Adipocyte (in vitro differentiated cells): ENCODE data around the gene METTL14.

ENCODE experiments used
- DNase-seq: peaks from one replicate; pipeline ENCODE4 v3.0.0-alpha.2; 2015; ENCODE audit warnings: low read depth
- H3K27me3 ChIP-seq: replicated peaks from 2 replicates; pipeline ENCODE4 v1.7.0; 2013; ENCODE audit warnings: mild to moderate bottlenecking, low read length, moderate library complexity; ENCODE audit not compliant: control insufficient read depth, insufficient read depth
- H3K36me3 ChIP-seq: 2 replicates; pipeline ENCODE4 v1.7.0; 2013; ENCODE audit warnings: low read length, mild to moderate bottlenecking, moderate library complexity; ENCODE audit not compliant: control insufficient read depth, insufficient read depth, severe bottlenecking
- H3K4me1 ChIP-seq: 2 replicates; pipeline ENCODE4 v1.7.0; 2013; ENCODE audit warnings: mild to moderate bottlenecking, low read length, moderate library complexity; ENCODE audit not compliant: control insufficient read depth, insufficient read depth
- H3K4me3 ChIP-seq: 2 replicates; pipeline ENCODE4 v1.7.0; 2013; ENCODE audit warnings: mild to moderate bottlenecking, low read length, moderate library complexity
- H3K9ac ChIP-seq: 2 replicates; pipeline ENCODE4 v1.7.0; 2013; ENCODE audit warnings: mild to moderate bottlenecking, low read length, moderate library complexity
- H3K9me3 ChIP-seq: 2 replicates; pipeline ENCODE4 v1.7.0; 2013; ENCODE audit warnings: mild to moderate bottlenecking, low read length, moderate library complexity; ENCODE audit not compliant: control insufficient read depth

Gene METTL14

DNA sequence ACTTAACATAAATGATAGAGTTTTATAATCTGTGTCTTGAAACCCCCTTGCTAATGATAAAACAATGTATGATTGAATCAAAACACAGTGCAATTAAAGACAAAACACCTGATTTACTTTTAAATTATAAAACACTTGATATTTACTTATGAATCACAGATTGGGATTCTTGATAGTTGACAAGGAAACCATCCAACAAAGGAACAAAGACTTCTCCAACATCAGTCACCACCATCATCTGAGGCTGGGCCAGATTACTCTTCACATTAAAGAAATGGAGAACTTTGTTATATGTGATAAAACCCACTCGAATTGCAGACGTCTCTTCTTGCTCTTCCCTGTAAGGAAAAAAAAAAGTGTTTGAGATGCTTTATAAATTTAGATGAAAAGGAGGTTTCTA, 67.4 kb downstream of the METTL14 start:
- peaks cover 74% of the 10 kb centered on the region for H3K36me3 ChIP-seq
- peak overlapping the region; percentile 17 for H3K9ac ChIP-seq
- H3K9me3 ChIP-seq, result no peaks in the 10 kb centered on the region
- no peaks in the 10 kb centered on the region for H3K27me3 ChIP-seq
- H3K4me3 ChIP-seq, result no peak overlapping the region
- H3K4me1 ChIP-seq, result peaks cover 37% of the 10 kb centered on the region
- DNase-seq, result no peak

DNA sequence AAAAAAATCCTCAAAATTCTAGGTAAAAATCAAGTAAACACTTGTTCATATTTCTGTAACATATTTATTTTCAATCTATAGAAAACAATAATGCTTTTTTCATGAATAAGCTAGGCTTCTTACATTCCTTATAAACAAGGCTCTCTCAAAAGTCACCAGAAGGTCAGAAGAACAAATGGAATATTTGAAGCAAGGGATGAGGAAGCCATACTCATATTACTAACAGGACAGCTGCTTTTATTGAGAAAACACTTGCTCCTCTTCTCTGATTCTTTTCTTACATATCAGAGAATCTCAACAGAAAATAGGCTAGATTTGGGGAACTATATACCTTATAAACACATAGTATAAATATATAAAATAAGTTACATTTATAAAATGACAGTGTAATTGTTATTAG, 67.9 kb downstream of the METTL14 start:
- Histone ChIP-seq H3K27me3 (no peaks in the 10 kb centered on the region), H3K9ac (peak overlapping the region; percentile 17), H3K36me3 (peaks cover 75% of the 10 kb centered on the region), H3K4me3 (no peak overlapping the region), H3K9me3 (no peaks in the 10 kb centered on the region), H3K4me1 (peaks cover 43% of the 10 kb centered on the region)
- no peak for DNase-seq

DNA sequence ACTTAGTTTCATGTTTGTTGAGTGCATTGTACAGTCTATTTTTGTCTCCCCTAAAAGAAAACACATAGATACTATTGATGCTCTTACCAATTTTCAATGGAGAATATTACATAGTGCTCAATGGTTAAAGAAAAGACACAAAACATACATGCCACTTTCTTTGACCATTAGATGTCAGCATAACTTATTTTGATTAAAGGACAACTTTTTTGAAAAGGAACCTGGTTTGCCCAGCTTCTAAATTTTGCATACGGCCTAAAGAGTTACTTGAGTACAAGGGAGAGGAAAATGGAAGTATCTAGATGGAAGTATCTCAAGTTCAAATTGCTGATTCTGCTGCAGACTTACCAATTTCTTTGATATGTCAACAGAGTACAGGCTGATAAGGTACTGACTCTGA, 68.5 kb downstream of the METTL14 start:
- peaks cover 70% of the 10 kb centered on the region for H3K36me3 ChIP-seq
- no peak overlapping the region for H3K9ac ChIP-seq
- H3K9me3 ChIP-seq, result no peaks in the 10 kb centered on the region
- no peaks in the 10 kb centered on the region for H3K27me3 ChIP-seq
- H3K4me1 ChIP-seq, result peaks cover 49% of the 10 kb centered on the region
- H3K4me3 ChIP-seq, result no peak overlapping the region
- DNase-seq, result no peak

DNA sequence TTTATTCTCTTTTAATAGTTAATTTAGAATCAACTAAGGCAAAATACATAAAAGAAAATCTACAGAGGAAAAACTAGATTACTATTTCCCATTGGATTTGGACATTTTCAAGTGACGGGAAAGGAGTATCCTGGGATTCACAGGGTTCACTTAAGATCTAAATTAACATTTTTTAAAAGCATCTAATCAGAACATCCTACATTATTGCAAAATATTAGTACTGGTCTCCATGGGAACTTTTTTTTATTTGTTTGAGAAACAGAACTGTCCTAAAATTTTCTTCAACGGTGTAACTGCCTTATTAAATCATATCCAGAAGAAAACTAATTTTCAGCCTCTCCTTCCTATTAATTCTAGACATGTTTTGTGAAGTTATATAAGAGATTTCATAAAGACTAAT, 69.7 kb downstream of the METTL14 start:
- H3K4me1 ChIP-seq, result peaks cover 56% of the 10 kb centered on the region
- H3K9me3 ChIP-seq, result no peaks in the 10 kb centered on the region
- H3K27me3 ChIP-seq, result no peaks in the 10 kb centered on the region
- no peak for DNase-seq
- H3K36me3 ChIP-seq, result peaks cover 61% of the 10 kb centered on the region
- no peak overlapping the region for H3K9ac ChIP-seq
- no peak overlapping the region for H3K4me3 ChIP-seq

DNA sequence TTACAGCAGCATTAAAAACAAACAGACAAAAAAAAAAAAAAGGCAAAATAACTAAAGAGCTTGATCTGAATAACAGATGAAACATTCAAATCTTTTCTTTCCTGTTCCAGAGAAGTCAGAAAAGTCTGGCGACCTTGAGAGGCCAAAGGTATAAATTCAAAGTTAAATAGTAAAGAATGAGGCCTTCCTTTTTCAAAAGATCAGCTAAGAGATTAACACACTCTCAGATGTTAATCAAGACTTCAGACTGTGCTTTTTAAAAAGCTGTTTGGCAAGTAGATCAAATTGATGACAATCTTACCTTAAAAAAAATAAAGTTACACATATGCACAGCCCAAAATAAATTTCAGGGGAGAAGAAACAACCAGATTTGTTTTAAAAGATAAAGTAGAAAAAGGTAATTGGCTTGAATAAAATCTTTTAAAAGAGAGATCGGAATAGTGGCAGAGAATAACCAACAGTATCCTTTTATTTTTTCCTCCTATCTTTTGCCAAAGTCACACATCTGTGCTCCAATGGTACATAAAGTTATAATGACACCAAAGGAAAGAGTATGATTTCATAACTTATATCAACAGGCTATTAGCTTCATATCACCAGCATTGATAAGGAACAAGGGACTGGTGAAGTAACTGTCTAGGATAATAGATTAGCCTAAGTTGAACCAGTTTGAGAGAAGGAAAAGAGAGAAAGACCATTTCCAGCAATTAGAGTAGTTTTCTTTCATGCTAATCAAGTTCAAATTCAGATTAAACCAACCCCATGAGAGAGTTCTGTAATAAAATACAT, 70.4 kb downstream of the METTL14 start:
- peaks cover 56% of the 10 kb centered on the region for H3K4me1 ChIP-seq
- no peaks in the 10 kb centered on the region for H3K27me3 ChIP-seq
- H3K36me3 ChIP-seq, result peaks cover 60% of the 10 kb centered on the region
- no peak for DNase-seq
- H3K9me3 ChIP-seq, result no peaks in the 10 kb centered on the region
- no peak overlapping the region for H3K4me3 ChIP-seq
- no peak overlapping the region for H3K9ac ChIP-seq

DNA sequence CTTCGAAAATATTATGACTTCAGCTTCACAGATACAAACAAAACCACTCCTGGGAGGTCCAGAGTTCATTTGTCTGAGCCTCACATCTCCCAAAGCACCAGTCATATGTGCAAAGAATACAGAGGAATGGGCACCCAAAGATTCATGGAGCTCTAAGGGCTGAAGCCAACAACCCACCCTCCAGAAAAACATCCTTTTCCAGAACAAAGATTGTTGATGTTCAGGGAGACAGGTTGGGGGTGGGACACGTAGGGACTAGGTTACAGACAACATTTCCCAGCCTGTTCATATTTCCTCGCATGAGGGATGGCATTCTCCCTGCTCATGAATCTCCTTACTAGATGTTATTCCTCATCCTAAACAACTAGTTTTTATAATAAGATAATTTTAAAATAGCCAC, 71.2 kb downstream of the METTL14 start:
- no peak for DNase-seq
- H3K27me3 ChIP-seq, result no peaks in the 10 kb centered on the region
- H3K9ac ChIP-seq, result no peak overlapping the region
- no peaks in the 10 kb centered on the region for H3K9me3 ChIP-seq
- peaks cover 53% of the 10 kb centered on the region for H3K36me3 ChIP-seq
- peaks cover 60% of the 10 kb centered on the region for H3K4me1 ChIP-seq
- H3K4me3 ChIP-seq, result no peak overlapping the region

DNA sequence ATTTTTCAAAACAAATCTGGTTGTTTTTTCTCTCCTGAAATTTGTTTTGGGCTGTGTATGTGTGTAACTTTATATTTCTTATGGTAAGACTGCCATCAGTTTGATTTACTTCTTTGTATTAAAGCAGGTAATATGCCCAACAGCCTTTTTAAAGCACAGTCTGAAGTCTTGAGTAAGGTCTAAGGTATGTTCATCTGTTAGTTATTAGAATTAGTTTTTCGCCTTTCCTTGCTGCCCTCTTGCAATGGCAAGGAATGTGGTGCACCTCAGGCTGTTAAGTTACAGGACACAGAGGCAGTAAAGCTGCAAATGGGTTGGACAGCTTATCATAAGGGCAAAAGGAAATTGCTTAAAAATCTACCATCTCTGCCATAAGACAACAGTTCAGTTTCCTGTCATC, 71.8 kb downstream of the METTL14 start:
- no peak overlapping the region for H3K4me3 ChIP-seq
- no peaks in the 10 kb centered on the region for H3K9me3 ChIP-seq
- H3K27me3 ChIP-seq, result no peaks in the 10 kb centered on the region
- DNase-seq, result no peak
- H3K9ac ChIP-seq, result no peak overlapping the region
- peaks cover 48% of the 10 kb centered on the region for H3K36me3 ChIP-seq
- peaks cover 60% of the 10 kb centered on the region for H3K4me1 ChIP-seq

DNA sequence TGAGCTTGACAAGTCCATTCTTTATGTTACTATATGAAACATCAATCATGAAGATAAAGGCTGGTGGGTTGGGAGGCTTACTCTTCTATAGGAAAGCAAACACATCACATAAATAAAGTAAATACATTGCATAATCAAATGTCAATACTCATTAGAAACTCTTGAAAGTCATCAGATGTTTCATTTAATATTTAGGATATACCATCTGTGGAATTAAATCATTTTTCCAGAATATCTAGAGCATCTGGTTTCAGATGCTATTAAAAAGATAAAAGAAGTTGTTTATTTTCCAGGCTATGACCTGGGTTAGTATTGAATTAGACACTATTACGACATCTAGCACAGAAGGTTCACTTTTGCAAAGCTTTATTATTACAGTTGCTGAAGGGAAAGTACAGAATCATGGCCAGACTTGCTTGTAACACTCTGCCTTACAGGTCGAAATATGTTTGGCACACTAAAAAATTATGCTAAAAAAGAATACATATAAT, 72.6 kb downstream of the METTL14 start:
- no peaks in the 10 kb centered on the region for H3K27me3 ChIP-seq
- peak; percentile 89 for DNase-seq
- peak overlapping the region; percentile 35 for H3K9ac ChIP-seq
- no peaks in the 10 kb centered on the region for H3K9me3 ChIP-seq
- peaks cover 60% of the 10 kb centered on the region for H3K4me1 ChIP-seq
- H3K36me3 ChIP-seq, result peaks cover 39% of the 10 kb centered on the region
- peak overlapping the region; percentile 46 for H3K4me3 ChIP-seq

DNA sequence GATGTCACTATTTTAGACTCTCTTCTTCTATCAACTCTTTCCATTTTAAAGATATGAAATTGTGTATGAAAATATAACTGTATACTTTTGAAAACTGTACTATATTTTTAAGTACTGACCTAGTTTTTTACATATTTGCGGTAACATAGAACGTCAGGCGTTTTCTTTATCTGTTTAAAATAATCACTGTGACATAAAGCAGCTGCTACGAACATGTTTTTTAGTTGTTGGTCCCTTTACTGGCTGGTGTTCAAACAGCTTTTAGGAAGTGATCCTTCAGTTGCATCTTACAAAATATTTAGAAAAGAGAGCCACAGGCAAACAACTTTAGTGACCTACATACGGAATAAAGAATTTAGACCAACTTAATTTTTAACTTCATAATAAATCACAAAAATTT, 73.1 kb downstream of the METTL14 start:
- Histone ChIP-seq H3K4me3 (peak overlapping the region; percentile 46), H3K4me1 (peaks cover 62% of the 10 kb centered on the region), H3K9me3 (no peaks in the 10 kb centered on the region), H3K36me3 (peaks cover 35% of the 10 kb centered on the region), H3K9ac (peak overlapping the region; percentile 35), H3K27me3 (no peaks in the 10 kb centered on the region)
- DNase-seq, result peak; percentile 89

DNA sequence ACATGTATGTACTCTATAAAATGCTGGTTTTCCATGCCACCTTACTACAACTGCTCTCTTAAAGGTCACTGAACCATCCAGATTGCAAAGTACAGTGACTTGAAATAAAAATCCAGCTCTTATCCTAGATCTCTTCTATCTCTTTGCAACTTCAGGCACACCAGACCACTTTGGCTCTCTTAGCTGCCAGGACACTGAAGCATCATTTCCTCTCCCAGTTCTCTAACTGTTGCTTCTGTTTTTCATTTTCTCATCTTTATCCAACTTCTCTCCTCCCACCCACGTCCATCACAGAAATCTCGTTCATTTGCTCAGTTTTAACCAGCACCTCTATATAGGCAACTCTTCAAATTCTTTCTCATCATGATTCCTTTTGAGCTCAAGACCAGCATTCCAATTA, 74.3 kb downstream of the METTL14 start:
- Histone ChIP-seq H3K9me3 (no peaks in the 10 kb centered on the region), H3K9ac (no peak overlapping the region), H3K4me3 (no peak overlapping the region), H3K27me3 (no peaks in the 10 kb centered on the region), H3K36me3 (peaks cover 40% of the 10 kb centered on the region), H3K4me1 (peaks cover 64% of the 10 kb centered on the region)
- no peak for DNase-seq

DNA sequence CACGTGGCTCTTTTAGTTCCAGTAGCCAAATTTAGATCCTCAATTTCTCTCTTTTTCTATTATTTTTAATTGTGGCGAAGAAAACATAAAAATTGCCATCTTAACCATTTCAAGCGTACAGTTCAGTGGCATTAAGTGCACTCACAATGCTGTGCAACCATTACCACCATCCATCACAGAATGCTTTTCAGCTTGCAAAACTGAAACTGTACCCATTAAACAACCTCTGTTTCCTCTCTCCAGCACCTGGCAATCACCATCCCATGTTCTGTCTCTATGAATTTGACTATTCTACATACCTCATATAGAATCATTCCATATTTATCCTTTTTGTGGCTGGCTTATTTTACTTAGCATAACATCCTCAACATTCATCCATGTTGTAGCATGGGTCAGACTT, 74.9 kb downstream of the METTL14 start:
- Histone ChIP-seq H3K27me3 (no peaks in the 10 kb centered on the region), H3K4me3 (no peak overlapping the region), H3K36me3 (peaks cover 46% of the 10 kb centered on the region), H3K9ac (no peak overlapping the region), H3K4me1 (peaks cover 66% of the 10 kb centered on the region), H3K9me3 (no peaks in the 10 kb centered on the region)
- no peak for DNase-seq

GRCh38 chr4:118760493-118760892, 75.3 kb downstream of the METTL14 start:
- Histone ChIP-seq H3K4me3 (no peak overlapping the region), H3K4me1 (peaks cover 65% of the 10 kb centered on the region), H3K9ac (no peak overlapping the region), H3K36me3 (peaks cover 47% of the 10 kb centered on the region), H3K27me3 (no peaks in the 10 kb centered on the region), H3K9me3 (no peaks in the 10 kb centered on the region)
- DNase-seq, result no peak
